HG03520 (cell line): ENCODE data around the gene KCNK3.

ENCODE experiments used
- ATAC-seq: cut with Tn5 transposase; IDR thresholded peaks from one replicate; pipeline ENCODE4 v1.9.1; 2021; ENCODE audit warnings: mild to moderate bottlenecking, moderate library complexity; ENCODE audit not compliant: unreplicated experiment

Gene KCNK3

DNA sequence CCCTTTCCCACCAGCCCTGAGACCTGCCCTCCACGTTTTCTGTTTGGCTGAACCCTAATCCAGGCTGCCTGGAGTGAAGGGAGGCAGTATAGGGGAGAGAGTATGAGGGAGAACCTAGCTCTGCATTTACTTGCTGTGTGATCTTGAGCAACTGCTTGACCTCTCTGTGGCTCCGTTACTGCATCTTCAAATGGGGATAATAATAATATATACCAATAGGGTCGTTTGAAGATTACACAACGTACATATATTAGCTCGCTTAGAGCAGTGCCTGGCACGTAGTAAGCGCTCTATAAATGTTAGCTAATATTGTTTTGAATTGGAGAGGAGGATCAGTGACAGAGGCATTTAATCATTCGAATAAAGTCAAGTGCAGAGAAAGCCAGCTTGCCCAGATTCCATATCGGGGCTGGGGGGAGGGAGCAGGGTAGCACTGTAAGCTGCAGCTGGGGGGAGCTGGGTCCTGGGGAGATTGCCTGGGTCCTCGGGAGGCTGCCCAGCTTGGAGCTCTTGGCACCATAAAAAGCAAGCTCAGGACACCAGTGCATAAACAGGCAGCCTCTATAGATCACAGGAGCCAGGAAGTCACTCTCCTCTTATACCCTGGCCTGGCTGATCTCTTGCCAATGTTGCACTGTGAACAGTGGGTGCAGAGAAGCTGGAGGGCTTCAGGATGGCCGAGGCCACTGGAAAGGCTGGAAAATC, 19.1 kb downstream of the KCNK3 start:
- ATAC-seq, result no peak

DNA sequence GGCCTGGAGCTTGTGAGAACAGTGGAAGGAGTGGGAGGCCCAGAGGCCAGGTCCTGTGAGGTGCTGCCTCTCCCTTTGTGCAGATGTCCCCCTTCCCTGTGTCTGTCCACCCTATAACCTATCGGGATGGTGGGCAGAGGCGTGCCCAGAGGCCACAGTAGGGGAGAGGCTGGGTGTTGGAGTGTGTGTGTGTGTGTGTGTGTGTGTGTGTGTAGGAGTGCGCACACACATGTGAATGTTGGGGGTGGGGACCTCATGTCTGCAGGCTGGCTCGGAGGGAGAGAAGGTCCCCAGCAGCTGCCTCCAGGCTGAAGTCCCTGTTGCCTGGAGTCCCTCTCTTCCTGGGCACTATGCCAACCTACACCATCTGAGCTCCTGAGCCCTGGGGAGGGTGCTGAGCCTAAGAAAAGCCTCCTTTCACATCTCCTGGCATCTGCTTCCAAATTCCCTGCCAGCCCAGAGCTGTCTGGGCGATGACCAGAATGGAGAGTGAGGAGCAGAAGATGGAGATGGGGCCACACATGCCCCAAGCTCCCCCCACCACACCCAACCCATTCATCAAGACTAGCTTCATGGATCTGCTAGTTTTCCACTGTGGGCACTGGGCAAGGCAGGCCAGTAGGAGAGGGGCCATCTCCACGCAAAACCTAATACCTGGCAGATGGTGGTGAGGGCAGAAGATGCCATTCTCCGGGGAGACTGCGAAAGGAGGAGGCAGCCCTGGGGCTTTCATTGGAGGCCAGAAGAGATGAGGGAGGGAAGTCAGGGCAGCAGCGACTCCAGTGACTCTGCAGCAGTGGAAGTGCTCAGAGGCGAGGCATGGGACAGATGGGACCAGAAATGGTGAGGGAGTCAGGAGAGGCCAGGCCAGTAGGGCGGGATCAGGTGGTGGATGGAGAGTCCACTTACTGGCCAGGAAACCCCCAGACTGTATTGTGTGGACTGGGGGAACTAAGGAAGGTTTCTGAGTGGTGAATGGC, 20.3 kb downstream of the KCNK3 start:
- no peak for ATAC-seq

DNA sequence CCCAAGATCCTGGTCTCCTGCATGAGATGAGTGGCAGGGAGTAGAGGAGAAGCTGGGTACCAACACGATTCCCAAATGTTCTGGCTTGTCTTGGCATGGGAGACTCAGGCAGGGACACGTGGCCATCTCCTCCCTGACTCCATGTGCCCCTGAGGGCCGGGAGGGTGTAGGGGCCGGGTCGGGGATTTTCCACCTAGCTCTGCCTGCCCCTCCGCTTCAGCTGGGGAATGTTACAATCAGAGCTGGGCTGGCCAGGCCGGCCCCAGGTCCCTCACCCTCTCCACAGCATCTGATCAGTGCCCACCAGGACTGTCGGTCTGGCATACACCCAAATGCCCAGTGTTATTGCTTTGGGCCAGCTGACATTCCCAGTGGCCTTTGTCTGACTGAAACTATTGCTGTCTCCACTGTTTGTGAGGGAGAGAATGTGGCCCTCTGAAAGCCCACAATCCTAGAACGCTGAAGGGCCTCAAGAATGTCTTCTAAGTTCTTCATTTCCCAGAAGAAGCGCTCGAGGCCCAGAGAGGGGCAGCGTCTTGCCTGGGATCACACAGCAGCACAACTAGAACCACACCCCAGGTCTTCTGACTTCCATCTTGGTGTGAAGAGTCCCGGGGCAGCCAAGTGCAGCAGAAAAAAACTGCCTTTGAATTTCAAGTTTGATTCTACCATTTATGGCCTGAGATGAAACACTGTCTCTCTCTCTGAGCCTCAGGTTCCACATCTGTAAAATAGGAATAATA, 23.2 kb downstream of the KCNK3 start:
- ATAC-seq, result no peak

DNA sequence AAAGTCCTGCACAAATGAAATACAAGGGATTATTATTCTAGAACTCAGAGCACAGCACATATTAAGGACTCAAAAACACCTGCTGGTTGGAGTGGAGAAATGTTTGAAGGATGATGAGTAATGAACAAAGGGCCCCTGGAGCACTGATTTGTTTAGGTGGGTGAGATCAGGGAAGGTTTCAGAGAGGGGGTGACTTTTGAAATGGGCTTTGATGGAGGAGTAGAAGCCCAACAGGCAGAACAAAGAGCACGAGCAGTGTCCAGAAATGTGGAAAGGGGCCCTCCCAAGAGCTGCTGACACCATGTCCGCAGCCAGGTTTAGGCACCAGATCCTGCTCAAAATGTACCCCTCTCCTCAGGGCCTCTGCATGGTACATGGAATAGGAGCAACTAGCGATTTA, 23.8 kb downstream of the KCNK3 start:
- no peak for ATAC-seq

DNA sequence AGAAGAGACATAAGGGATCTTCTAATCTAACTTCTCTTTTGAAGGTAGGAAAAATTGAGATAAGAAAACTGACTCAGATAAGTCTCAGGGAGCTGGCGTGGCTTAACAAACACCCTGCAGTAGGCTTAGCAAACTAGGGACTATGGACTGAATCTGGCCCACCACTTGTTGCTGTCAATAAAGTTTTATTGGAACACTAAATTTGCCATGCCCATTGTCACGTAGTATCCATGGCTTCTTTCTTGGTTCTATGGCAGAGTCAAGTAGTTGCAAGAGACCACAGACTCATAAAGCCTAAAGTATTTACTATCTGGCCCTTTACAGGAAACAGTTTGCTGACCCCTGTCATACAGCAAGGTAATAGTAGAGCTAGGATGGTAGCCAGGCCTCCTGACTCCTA, 24.2 kb downstream of the KCNK3 start:
- no peak for ATAC-seq

DNA sequence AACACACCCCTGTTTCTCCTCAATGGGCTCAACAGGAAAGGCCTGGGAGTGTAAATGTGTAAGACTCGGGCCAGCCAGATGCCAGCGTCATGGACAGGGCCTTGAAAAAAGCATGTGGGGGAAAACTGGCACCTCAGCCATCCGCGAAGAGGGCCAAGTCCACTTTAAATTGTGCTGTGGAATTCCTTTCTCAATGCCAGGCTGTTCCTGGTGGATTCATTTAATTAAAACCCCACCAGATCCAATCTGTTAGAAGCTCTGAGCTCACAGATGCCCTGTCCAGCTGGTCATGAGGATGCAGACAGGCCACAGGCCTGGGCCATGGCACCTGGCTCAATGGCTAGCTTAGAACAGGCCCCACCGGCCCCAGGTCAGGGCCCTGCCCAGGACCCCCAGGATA, 24.8 kb downstream of the KCNK3 start:
- ATAC-seq, result no peak

DNA sequence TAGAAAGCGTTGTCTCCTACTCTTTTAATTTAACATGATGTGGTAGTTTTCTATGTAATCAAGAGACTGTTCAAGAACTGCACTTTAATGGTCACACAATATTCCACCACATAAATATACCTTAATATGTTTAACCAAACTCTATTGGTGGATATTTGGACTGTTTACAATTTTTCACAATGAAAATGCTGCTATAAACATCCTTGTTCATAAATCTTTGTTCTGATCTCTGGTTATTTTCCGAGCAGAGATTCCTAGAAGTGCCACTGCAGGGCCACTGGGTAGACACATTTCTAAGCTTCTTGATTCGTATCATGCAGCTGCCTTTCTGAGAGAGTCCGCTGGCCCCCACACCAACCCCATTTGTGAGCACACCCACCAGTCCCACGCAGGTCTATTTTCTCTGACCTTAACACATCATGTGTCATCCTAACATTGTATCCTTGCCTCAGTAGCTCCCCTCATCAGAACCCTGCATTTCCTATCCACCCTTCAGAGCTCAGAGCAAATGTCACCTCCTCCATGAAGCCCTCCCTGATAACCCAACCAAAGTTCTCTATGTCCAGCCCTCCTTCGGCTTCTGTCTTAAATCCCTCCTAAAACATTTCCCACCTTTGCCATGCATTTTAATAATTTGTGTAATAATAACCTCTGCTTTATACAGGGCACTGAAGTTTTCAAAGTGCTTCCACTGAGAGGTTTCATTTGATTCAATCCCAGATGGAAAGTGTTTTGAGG, 26.6 kb downstream of the KCNK3 start:
- ATAC-seq, result no peak

DNA sequence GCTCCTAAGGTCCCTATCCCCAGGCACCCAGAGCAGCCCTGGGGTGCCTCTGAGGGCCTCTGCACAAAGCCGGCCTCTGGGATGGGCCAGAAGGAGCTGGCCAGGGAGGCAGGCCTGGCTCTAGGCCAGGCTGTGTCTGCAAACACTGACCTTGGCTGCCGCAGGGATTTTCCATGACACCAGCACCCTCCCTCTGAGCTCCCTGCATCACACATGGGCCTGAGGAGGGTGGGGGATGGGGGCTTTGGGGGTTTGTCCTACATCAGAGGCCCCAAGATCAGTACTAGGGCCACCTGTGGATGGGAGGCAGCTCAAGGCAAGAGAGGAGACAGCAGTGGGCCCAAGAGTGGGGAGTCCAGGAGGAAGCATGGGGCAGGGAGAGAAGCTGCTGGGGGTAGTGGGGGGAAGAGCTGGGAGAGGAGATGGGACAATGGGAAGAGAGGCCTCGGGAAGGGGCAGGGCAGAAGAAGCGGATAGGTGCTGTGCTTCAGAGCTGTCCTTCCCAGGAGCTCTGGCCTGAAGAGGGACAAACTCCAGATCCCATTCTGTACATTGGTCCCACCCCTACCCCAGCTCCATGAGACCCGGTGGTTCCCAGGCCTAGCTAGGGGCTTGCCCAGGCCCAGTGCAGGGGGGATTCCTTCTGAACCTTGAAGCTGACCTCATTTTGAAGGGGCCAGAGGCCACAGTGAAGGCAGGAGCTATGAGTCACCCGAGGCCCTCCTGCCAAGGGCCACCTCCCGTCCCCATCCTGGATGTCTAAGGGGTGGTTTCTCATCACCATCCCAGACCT, 28.0 kb downstream of the KCNK3 start:
- ATAC-seq, result no peak

DNA sequence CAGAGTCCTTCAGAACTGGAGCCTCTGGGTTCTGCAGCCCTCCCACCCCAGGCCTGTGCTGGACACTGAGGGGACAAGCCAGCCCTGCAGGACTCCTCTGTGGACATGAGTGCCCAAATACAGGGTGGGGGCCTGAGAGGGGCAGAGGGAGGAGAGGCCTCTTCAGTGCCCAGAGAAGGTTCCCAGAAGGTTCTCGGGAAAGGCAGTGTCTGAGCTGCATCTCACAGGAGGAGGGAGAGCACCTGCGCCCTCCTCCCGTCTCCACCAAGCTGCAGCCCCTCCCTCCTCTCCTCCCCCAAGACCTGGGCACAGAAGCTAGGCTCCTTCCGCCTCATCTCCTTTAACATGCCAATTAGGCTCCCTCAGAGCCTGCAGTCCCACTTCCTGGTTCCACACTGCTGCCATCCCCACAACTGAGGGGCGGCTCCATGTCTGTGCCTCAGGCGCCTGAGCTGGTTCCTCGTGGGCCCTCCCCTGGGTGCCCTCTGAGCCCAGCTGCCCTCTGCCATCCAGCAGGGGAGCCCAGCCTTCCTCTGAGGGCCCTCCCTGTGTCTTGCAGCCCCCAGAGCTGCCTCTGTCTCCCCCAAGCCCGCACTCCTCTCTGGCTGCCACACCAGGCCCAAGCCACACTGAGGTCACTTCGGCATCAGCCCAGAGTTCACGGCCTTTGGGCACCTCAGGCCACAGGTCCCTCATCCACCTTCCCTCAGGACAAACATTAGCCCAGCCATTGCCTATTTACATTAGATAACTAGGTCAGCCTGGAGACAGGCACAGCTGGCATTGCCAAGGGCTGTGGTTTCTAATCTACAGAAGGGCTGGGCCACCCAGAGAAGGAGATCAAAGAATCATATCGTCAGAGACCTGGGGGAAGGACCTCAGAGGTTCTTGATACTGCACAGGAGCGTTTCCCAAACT, 28.9 kb downstream of the KCNK3 start:
- ATAC-seq, result no peak

DNA sequence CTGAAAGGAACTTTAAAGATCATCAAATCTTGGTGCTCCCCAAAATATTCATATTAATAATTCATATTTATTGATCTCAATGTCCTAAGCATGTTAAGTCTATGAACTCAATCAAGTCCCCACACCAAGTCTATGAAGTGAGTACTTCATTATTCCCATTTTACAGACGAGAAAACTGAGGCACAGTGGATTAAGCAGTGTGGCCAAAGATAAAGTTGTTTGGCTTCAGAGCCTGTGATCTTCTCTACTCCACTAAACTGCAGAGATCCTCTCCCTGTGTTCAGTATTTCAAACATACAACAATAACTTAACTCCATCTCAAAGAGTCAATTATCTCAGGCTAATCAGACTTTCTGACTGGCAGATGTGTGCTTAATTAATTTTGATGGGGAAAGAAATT, 29.8 kb downstream of the KCNK3 start:
- ATAC-seq, result no peak

DNA sequence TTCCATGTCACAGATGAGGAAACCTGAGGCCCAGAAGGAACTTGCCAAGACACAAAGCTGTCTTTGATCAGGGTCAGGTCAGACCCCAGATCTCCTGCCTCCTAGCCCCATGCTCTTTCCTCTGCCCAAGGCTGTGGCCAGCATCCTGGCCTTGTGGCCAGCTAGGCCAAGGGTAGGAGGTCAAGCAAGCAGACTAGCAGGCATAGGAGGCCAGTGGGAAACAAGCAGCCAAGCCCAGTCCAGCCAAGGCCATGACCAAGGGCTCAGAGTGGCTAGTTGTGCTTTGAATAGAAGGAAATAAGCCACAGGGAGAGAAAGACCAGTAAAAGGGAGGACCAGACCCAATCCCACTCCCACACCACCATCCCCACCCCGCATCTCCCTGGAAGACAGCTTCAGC, 30.4 kb downstream of the KCNK3 start:
- ATAC-seq, result no peak

DNA sequence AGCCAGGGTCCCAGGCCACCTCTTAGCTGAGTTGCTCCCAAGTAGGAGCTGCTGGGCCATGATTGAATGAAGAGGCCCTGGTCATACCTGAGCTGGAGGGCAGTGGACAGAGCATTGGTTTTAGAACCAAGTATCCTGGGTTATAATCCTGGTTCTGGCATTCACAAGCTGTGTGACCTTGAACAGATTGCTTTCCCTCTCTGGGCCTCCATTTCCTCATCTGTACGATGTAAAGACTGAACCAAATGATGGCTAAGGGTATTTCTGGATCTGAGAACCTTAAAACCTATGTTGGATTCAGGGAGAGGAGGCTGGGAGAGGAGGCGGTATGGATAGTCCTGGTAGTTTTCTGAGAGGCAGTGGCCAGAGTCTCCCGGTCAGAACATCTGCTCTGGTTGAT, 31.0 kb downstream of the KCNK3 start:
- ATAC-seq, result no peak

DNA sequence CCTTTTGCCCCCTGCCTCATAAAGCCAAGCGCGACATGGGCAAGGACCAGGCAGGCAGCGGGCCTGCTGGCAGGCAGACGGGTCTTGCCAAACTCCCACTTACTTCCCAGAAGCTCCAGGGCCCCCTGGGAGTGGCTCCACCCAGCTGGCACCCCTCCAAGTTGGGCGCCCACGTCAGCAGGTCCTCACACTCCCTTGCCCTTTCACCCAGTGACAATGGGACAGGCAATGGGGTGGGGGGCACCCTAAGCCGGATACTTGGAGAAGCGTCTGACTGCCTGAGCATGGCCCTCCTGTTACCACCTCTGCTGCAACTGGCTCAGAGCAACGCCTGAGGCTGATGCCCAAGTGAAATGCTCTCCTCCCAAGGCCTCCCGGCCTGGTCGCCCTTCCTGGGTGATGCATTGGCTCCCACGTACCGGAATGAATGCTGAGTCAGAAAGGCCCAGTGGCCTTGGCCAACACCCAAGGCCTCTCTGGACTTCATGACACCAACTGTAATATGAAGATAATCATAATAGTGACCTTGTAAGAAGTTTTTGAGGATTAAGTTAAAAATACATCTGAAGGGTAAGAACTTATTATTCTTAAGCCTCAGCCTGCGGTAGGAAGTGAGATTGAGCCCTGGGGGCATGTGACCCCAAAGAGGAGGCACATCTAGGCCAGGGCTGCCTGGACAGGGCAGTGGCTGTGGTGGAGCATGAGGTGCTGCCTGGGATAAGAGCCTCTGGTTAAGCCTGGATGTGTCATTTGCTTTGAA, 31.6 kb downstream of the KCNK3 start:
- no peak for ATAC-seq

DNA sequence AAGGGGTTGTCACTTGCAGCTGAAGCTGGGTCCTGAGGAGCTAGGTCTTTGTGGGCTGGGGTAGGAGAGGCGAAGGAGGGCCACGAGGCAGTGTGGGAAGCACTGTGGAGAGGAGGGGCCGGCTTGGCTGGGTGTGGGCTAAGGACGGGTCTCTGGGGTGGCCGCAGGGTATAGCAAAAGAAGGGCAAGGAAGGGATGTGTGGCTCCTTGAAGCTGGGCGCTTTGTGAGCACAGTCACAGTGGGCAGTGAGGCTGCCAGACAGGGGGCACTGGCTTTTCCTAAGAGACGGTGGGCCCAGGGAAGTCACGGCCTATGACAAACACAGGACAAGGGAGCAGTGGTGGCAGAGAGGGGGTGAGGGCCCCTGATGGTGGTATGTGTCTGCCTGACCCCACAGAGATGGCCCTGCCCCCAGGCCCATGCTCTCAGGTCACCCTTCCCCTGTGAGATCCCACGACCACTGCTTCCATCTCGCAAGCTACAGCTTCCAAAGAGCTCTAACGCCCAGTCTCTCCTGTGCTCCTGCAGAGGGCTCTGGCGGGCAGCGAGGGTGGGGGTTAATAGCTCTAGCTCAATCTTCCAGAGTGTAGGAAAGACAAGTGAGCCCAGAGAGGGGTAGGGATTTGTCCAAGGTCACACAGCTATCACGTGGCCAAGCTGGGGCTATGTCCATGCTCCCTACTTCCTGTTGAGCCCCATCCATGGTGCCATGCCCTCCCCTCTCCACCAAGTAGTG, 32.4 kb downstream of the KCNK3 start:
- no peak for ATAC-seq

DNA sequence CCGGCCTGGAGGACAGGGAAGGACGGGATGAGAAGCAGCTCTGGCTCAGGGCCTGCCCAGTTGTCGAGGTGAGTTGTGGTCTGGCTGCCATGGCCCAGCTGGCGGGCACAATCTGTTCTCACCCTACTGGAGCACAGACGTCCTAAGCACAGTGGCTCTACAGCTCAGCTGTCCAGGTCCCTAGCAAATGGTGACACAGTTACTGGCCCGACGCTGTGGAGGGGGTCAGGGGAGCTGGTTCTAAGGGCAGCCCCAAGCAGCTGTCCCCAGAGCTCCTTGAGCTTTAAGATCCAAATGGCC, 32.9 kb downstream of the KCNK3 start:
- no peak for ATAC-seq

DNA sequence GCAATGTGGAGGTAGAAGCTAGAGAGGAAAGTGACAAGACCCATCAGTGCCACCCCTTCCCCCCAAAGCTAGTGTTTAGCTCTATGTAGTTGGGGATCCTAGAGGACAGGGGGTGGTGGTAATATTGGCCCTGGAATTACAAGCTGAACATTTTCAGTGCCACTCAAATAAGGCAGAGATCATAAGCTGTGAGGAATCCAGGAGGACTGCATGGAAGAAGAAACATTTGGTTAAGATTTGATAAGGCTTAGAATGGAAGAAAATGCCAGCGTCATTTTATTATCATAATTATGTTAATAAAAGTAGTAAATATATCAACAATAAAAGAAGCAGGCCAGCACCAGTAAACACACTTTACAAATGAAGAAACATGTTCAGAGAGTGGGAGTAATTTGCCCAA, 33.7 kb downstream of the KCNK3 start:
- no peak for ATAC-seq

DNA sequence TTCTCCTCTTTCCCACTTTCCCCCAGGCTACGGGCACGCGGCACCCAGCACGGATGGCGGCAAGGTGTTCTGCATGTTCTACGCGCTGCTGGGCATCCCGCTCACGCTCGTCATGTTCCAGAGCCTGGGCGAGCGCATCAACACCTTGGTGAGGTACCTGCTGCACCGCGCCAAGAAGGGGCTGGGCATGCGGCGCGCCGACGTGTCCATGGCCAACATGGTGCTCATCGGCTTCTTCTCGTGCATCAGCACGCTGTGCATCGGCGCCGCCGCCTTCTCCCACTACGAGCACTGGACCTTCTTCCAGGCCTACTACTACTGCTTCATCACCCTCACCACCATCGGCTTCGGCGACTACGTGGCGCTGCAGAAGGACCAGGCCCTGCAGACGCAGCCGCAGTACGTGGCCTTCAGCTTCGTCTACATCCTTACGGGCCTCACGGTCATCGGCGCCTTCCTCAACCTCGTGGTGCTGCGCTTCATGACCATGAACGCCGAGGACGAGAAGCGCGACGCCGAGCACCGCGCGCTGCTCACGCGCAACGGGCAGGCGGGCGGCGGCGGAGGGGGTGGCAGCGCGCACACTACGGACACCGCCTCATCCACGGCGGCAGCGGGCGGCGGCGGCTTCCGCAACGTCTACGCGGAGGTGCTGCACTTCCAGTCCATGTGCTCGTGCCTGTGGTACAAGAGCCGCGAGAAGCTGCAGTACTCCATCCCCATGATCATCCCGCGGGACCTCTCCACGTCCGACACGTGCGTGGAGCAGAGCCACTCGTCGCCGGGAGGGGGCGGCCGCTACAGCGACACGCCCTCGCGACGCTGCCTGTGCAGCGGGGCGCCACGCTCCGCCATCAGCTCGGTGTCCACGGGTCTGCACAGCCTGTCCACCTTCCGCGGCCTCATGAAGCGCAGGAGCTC, 35.4 kb downstream of the KCNK3 start:
- ATAC-seq, result no peak
